Heart right ventricle (tissue), 16 donors: ENCODE results near the gene CD6. TPM values are rescaled to one million over a fixed set of nuclear protein-coding genes. Genes with fewer than 3 reads are reported as not detected.

ENCODE experiments used
- ATAC-seq, 8 donors: fragments of 200-7000 bp; cut with Tn5 transposase; one replicate each; pipeline ENCODE4 v1.9.1; 2020; ENCODE audit warnings: mild to moderate bottlenecking in 8 of 8, moderate library complexity in 8 of 8, moderate number of reproducible peaks in 1 of 8
- DNase-seq, 2 donors: peaks; one replicate each; pipeline ENCODE4 v3.0.0-alpha.2; 2020
- H3K27ac ChIP-seq, 10 donors: fragments of 200-600 bp; sonication (generic) in 2 of 10; one replicate each; pipeline versions ENCODE4 v1.5.0 to v1.8.0; 2020 to 2022; ENCODE audit warnings: mild to moderate bottlenecking in 3 of 10
- H3K27me3 ChIP-seq, 7 donors: fragments of 200-600 bp; one replicate each; pipeline ENCODE4 v1.8.0; 2021 to 2022; ENCODE audit warnings: mild to moderate bottlenecking in 2 of 7
- H3K36me3 ChIP-seq, 9 donors: fragments of 200-600 bp; sonication (generic) in 1 of 9; one replicate each; pipeline versions ENCODE4 v1.5.0 to v1.8.0; 2020 to 2022; ENCODE audit warnings: mild to moderate bottlenecking in 2 of 9
- H3K4me1 ChIP-seq, 9 donors: fragments of 200-600 bp; sonication (generic) in 1 of 9; one replicate each; pipeline versions ENCODE4 v1.5.0 to v1.8.0; 2020 to 2022; ENCODE audit warnings: mild to moderate bottlenecking in 4 of 9
- H3K4me3 ChIP-seq, 10 donors: fragments of 200-600 bp; sonication (generic) in 2 of 10; one replicate each; pipeline versions ENCODE4 v1.5.0 to v1.8.0; 2020 to 2022; ENCODE audit warnings: mild to moderate bottlenecking in 7 of 10, moderate library complexity in 2 of 10
- H3K9me3 ChIP-seq, 11 donors: fragments of 200-600 bp in 10 of 11; sonication (generic) in 2 of 11; one replicate each; pipeline versions ENCODE4 v1.5.0 to v1.8.0; 2013 to 2022; ENCODE audit warnings: mild to moderate bottlenecking in 2 of 11, control low read depth in 1 of 11, moderate library complexity in 1 of 11
- WGBS, 2 donors: extraction: QIAGEN DNeasy Blood & Tissue Kit; methylation state at CpG; one replicate each; pipeline ENCODE4 v1.1.7; 2013; ENCODE audit warnings: inconsistent platforms in 1 of 2; 5-methylcytosine and 5-hydroxymethylcytosine counted together
- intact Hi-C, 10 donors: fragments of 100-400 bp; cut with DNase I; formaldehyde crosslinking; loops; one replicate each; pipeline versions ENCODE4 v1.11.1 to v1.14.2; 2022
- polyA plus RNA-seq, 2 donors: library from polyadenylated mRNA; stranded (reverse); fragments of 200-250 nt; gene quantifications; one replicate each; pipeline ENCODE4 v1.2.3, GENCODE V29; 2013
- total RNA-seq, 10 donors: library from RNA; stranded (reverse); fragmentation: NEBNext Ultra II Directional in 3 of 10; extraction: Animal tissue kit (Norgen Biotek cat#: 25700) in 3 of 10; gene quantifications; one replicate each; pipeline versions ENCODE4 v1.2.1 to v1.2.4, GENCODE V29; 2021 to 2023
- TF ChIP-seq, protein P1 (sequence below), 9 donors: fragments of 200-600 bp; sonication (generic) in 2 of 9; IDR thresholded peaks; one replicate each; pipeline versions ENCODE4 v1.5.0 to v1.8.0; 2021 to 2022; ENCODE audit warnings: antibody characterized with exemption in 9 of 9, mild to moderate bottlenecking in 5 of 9, moderate library complexity in 1 of 9
- donor health status: Arrhythmogenic right ventricular cardiomyopathy.
- donor health status: ischemic (EF 13 %, LVEDD 7.1; RV severe dilation, severe dysfunction).
- donor health status: healthy with polysubstance abuse.
- donor health status: DM: no; HTN: yes; CAD: no.
- donor health status: DM: no; HTN: no; CAD: no.
- donor health status: ischemic (EF 25% LVEDD 6.9; RV normal size, moderate dysfunction).
- donor health status: ischemic (EF 25% LVEDD 5.7; RV mildly dilated, moderate dysfunction).
- donor health status: healthy.
- donor health status: DM: yes; HTN: yes; CAD: no.
- donor health status: Ischemic cardiomyopathy.
- donor health status: ischemic (EF 35%, LVEDD 5.7; RV mildly dilated, moderate dysfunction).
- donor health status: nonischemic (EF 11% LVEDD 7.7; RV severe dilation, severe dysfunction).
- donor health status: DM: yes; HTN: yes; CAD: no.
- donor health status: PGD.
- donor health status: ischemic (EF 29% LVEDD 5.4; RV normal size, mild dysfunction).
- donor health status: nonischemic (EF 23%, LVEDD 6.1; RV moderate dilation, normal function).

The CD6 gene
- total and polyA plus RNA-seq, 12 donors = 0.07 to 4.5 (median 0.34) TPM; not detected in 1

DNA sequence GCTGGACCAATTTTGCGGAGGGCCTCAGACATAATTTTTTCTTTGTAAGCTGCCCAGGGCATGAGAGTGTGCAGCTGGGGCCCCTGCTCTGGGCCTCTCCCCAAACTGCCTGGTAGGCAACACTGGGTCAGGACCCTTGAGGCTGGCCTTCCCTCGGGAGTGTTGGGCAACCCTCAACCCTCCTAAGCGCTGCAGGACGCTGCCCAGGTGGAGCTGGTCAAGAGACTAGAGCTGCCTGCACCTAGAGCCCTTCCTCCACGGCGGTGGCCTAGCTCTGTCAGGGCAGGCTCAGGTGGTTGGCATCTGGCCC is 47.7 kb upstream of the CD6 start:
- TF ChIP-seq, protein P1, sequence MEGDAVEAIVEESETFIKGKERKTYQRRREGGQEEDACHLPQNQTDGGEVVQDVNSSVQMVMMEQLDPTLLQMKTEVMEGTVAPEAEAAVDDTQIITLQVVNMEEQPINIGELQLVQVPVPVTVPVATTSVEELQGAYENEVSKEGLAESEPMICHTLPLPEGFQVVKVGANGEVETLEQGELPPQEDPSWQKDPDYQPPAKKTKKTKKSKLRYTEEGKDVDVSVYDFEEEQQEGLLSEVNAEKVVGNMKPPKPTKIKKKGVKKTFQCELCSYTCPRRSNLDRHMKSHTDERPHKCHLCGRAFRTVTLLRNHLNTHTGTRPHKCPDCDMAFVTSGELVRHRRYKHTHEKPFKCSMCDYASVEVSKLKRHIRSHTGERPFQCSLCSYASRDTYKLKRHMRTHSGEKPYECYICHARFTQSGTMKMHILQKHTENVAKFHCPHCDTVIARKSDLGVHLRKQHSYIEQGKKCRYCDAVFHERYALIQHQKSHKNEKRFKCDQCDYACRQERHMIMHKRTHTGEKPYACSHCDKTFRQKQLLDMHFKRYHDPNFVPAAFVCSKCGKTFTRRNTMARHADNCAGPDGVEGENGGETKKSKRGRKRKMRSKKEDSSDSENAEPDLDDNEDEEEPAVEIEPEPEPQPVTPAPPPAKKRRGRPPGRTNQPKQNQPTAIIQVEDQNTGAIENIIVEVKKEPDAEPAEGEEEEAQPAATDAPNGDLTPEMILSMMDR (IDR thresholded peaks at IDR 0.05) = no peak
- no peaks in the 10 kb centered on the region for H3K9me3 ChIP-seq
- intact Hi-C loops = no loop called here
- DNase-seq (no peak), ATAC-seq (peak in 2 of 8 donors; percentile 6 to 23)
- H3K36me3 ChIP-seq = peaks cover 0 to 44% (median 32%) of the 10 kb centered on the region in 9 donors
- WGBS, 2 donors = 52 to 54% methylated on average over 6 of the region's 6 CpGs
- peak overlapping the region in 9 of 10 donors; percentile 66 to 90 (median 68) for H3K4me3 ChIP-seq
- H3K27me3 ChIP-seq = peaks cover 0 to 46% (median 12%) of the 10 kb centered on the region in 7 donors
- H3K27ac ChIP-seq = no peak overlapping the region
- peaks cover 4 to 44% (median 35%) of the 10 kb centered on the region in 9 donors for H3K4me1 ChIP-seq

- intact Hi-C loops = no loop called here
- H3K4me1 ChIP-seq = peaks cover 4 to 39% (median 30%) of the 10 kb centered on the region in 9 donors
- H3K4me3 ChIP-seq = peak within 1 kb of the TSS; percentile 34 to 90 (median 68)
- DNase-seq (peak; percentile 73 to 75), ATAC-seq (peak; percentile 78 to 92 (median 87))
- peaks cover 0 to 46% (median 12%) of the 10 kb centered on the region in 7 donors for H3K27me3 ChIP-seq
- H3K36me3 ChIP-seq = peaks cover 0 to 44% (median 32%) of the 10 kb centered on the region in 9 donors
- 1% methylated on average over 45 to 69 of the region's 69 CpGs for WGBS, 2 donors
- TF ChIP-seq, protein P1 (IDR thresholded peaks at IDR 0.05) = no peak
- no peaks in the 10 kb centered on the region for H3K9me3 ChIP-seq
- H3K27ac ChIP-seq = peak within 1 kb of the TSS in 7 of 10 donors; percentile 8 to 65 (median 56)
Measured at GRCh38 chr11:60924110-60924905, 47.2 kb upstream of the CD6 start, which contains the start of gene TMEM132A. Gene TMEM132A, plus strand, starts transcription at chr11:60924460. Its CDS starts 174 bp downstream, at chr11:60924634.

GRCh38 chr11:60924906-60925853 is 46.3 kb upstream of the CD6 start:
- H3K27me3 ChIP-seq = peaks cover 0 to 46% (median 12%) of the 10 kb centered on the region in 7 donors
- H3K4me1 ChIP-seq = peaks cover 4 to 30% (median 23%) of the 10 kb centered on the region in 9 donors
- no peak for DNase-seq
- intact Hi-C loops = no loop called here
- H3K27ac ChIP-seq = peak overlapping the region in 5 of 10 donors; percentile 8 to 65 (median 56)
- TF ChIP-seq, protein P1 (IDR thresholded peaks at IDR 0.05) = no peak
- WGBS, 2 donors = 4 to 7% methylated on average over 34 to 35 of the region's 35 CpGs
- no peaks in the 10 kb centered on the region for H3K9me3 ChIP-seq
- peak overlapping the region; percentile 34 to 90 (median 68) for H3K4me3 ChIP-seq
- H3K36me3 ChIP-seq = peaks cover 0 to 38% (median 27%) of the 10 kb centered on the region in 9 donors
- peak in 4 of 8 donors; percentile 4 to 22 (median 18) for ATAC-seq

GRCh38 chr11:60925868-60926267 is 45.6 kb upstream of the CD6 start:
- TF ChIP-seq, protein P1 (IDR thresholded peaks at IDR 0.05) = no peak

More at GRCh38 chr11:60925868-60926267, 45.6 kb upstream of the CD6 start:
- DNase-seq (no peak), ATAC-seq (no peak)
- intact Hi-C loops = no loop called here
- Histone ChIP-seq H3K9me3 (no peaks in the 10 kb centered on the region), H3K27ac (no peak overlapping the region), H3K4me1 (peaks cover 4 to 29% (median 22%) of the 10 kb centered on the region in 9 donors), H3K27me3 (peaks cover 0 to 46% (median 12%) of the 10 kb centered on the region in 7 donors), H3K36me3 (peaks cover 0 to 36% (median 20%) of the 10 kb centered on the region in 9 donors), H3K4me3 (no peak overlapping the region)
- WGBS, 2 donors = 78 to 82% methylated on average over 6 of the region's 6 CpGs
